ENCODE measurements around the gene MCAT. TPM values are rescaled to one million over a fixed set of nuclear protein-coding genes. Genes with fewer than 3 reads are reported as not detected.

MCAT gene
- total and polyA plus RNA-seq, 2 experiments from 2014 or later: 16.0 to 18.2 TPM

- DNase-seq: peak; percentile 95
- TF ChIP-seq EZH2phosphoT487 (IDR thresholded peaks at IDR 0.05; ENCODE audit: insufficient read depth, low read depth) (no peak), EZH2 (IDR thresholded peaks at IDR 0.05; ENCODE audit: insufficient read depth, poor library complexity, severe bottlenecking) (no peak)
- Histone ChIP-seq H3K36me3 (ENCODE audit: low read depth) (no peaks in the 10 kb centered on the region), H3K4me2 (ENCODE audit: unreplicated experiment) (peak overlapping the region; percentile 90), H2AFZ (peak overlapping the region; percentile 98), H3K9me2 (ENCODE audit: insufficient read depth) (no peaks in the 10 kb centered on the region), H4K20me1 (ENCODE audit: insufficient read depth) (no peaks in the 10 kb centered on the region), H3F3A (ENCODE audit: insufficient read depth) (peaks cover 6% of the 10 kb centered on the region; the same call in 1 of the 2 replicates), H3K9ac (peak overlapping the region; percentile 81), H3K27ac (peak overlapping the region; percentile 91), H3K9me3 (ENCODE audit: low read depth) (no peaks in the 10 kb centered on the region), H3K79me2 (ENCODE audit: insufficient read depth) (peaks cover 26% of the 10 kb centered on the region), H3K4me3 (peak overlapping the region; percentile 71), H3K27me3 (replicated peaks; ENCODE audit: insufficient read depth) (no peaks in the 10 kb centered on the region), H3K4me1 (ENCODE audit: insufficient read depth) (peaks cover 4% of the 10 kb centered on the region)
- in situ Hi-C loops (cut with MboI): no loop called here
- 4 to 7% methylated on average over 38 to 68 of the region's 86 CpGs for WGBS, 2 experiments (ENCODE audit: low coverage in 1 of 2, low lambda C conversion rate in 2 of 2, missing lambda C conversion rate in 2 of 2)
Observed at GRCh38 chr22:43187171-43188099, 44.2 kb upstream of the MCAT start.

DNA sequence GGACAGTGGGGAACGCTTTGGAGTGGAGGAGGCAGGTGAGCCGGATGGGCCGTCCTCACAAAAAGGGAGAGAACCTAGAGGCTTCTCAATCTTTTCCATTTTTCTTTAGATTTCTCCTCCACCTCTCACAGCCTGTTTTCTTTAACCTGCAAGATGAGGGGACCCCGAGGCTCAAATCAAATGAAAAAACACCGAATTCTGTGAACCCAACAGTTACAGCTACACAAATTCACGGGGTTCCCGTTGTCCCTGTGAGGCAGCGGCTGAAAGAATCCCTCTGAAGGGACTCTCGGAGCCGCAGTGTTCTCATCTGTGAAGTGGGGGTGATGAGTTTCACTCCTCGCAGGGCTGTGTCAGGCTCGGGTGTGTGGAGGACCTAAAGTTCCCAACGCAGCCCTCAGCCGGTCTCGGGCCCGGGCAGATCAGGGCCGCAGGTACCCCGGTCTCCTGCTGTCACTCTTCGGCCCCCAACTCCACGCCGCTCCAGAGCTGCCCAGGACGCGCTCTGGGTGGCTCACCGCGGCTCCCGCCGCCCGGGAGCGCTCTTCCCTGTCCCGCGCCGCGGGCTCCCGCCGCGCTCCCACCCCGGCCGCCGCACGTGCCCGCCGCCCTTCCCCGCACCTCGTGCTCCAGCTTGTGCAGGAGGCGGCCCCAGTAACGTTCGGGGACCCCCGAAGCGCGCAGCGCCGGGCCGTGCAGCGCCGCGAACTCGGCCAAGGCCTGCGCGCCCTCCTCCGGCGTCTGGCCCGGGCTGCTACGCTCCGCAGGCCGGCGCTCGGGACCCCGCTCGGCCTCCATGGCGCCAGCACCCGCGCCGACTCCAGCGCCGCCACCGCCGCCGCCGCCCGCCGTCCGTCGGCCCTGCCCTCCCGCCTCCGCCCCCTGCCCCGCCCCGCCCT lies 43.3 kb upstream of the MCAT start, which contains the start of gene TTLL12:
TTLL12 (minus strand) TSS at position 863 of the 899 bp plus-strand sequence; CDS start at position 798, 65 bp downstream.
- Histone ChIP-seq H3K4me1 (ENCODE audit: insufficient read depth) (peaks cover 4% of the 10 kb centered on the region), H3K9me3 (ENCODE audit: low read depth) (no peaks in the 10 kb centered on the region), H3K4me3 (peak within 1 kb of the TSS; percentile 78), H3K79me2 (ENCODE audit: insufficient read depth) (peaks cover 26% of the 10 kb centered on the region), H4K20me1 (ENCODE audit: insufficient read depth) (no peaks in the 10 kb centered on the region), H2AFZ (peak within 1 kb of the TSS; percentile 98), H3K9me2 (ENCODE audit: insufficient read depth) (no peaks in the 10 kb centered on the region), H3K9ac (peak within 1 kb of the TSS; percentile 81), H3K27ac (peak within 1 kb of the TSS; percentile 91), H3K4me2 (ENCODE audit: unreplicated experiment) (peak within 1 kb of the TSS; percentile 90), H3K36me3 (ENCODE audit: low read depth) (no peaks in the 10 kb centered on the region), H3F3A (ENCODE audit: insufficient read depth) (peaks cover 6% of the 10 kb centered on the region; the same call in 1 of the 2 replicates), H3K27me3 (replicated peaks; ENCODE audit: insufficient read depth) (no peaks in the 10 kb centered on the region)
- 1 to 3% methylated on average over 53 to 71 of the region's 87 CpGs for WGBS, 2 experiments (ENCODE audit: low coverage in 1 of 2, low lambda C conversion rate in 2 of 2, missing lambda C conversion rate in 2 of 2)
- DNase-seq: peak; percentile 83
- no peak for TF ChIP-seq EZH2 (IDR thresholded peaks at IDR 0.05; ENCODE audit: insufficient read depth, poor library complexity, severe bottlenecking)
- no peak for TF ChIP-seq EZH2phosphoT487 (IDR thresholded peaks at IDR 0.05; ENCODE audit: insufficient read depth, low read depth)
- in situ Hi-C loops (cut with MboI): no loop called here

DNA sequence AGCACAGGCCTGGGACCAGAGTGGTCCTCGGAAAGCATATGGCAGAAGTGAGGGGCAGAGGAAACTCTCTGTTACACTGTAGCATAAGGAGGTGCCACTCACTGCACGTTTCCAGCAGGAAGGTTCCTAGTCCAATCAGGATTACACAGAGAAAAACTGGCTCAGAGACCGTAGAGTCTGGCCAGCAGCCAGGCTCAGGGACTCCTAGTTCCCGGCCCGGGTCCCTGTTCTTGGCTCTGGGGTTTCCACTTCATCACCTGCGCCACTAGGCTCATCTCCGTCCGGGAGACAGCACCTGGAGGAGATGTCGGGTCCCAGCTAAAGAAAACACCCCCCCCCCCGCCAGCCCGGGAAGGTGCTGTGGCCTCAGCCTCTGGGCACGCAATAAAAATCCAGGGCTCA lies 42.7 kb upstream of the MCAT start:
- H3K4me2 ChIP-seq (ENCODE audit: unreplicated experiment): peak overlapping the region; percentile 79
- 5% methylated on average over 6 to 12 of the region's 12 CpGs for WGBS, 2 experiments (ENCODE audit: low coverage in 1 of 2, low lambda C conversion rate in 2 of 2, missing lambda C conversion rate in 2 of 2)
- H2AFZ ChIP-seq: peak overlapping the region; percentile 61; the same call in 1 of the 2 replicates
- peaks cover 26% of the 10 kb centered on the region for H3K79me2 ChIP-seq (ENCODE audit: insufficient read depth)
- in situ Hi-C loops (cut with MboI): no loop called here
- H3F3A ChIP-seq (ENCODE audit: insufficient read depth): peaks cover 6% of the 10 kb centered on the region; the same call in 1 of the 2 replicates
- no peaks in the 10 kb centered on the region for H3K9me3 ChIP-seq (ENCODE audit: low read depth)
- H3K9me2 ChIP-seq (ENCODE audit: insufficient read depth): no peaks in the 10 kb centered on the region
- peak overlapping the region; percentile 75 for H3K9ac ChIP-seq
- no peak overlapping the region; the same call in 1 of the 2 replicates for H3K27ac ChIP-seq
- no peaks in the 10 kb centered on the region for H4K20me1 ChIP-seq (ENCODE audit: insufficient read depth)
- H3K4me1 ChIP-seq (ENCODE audit: insufficient read depth): peaks cover 4% of the 10 kb centered on the region
- no peaks in the 10 kb centered on the region for H3K36me3 ChIP-seq (ENCODE audit: low read depth)
- DNase-seq: peak; percentile 51
- peak overlapping the region; percentile 78 for H3K4me3 ChIP-seq
- TF ChIP-seq EZH2 (IDR thresholded peaks at IDR 0.05; ENCODE audit: insufficient read depth, poor library complexity, severe bottlenecking) (no peak), EZH2phosphoT487 (IDR thresholded peaks at IDR 0.05; ENCODE audit: insufficient read depth, low read depth) (no peak)
- no peaks in the 10 kb centered on the region for H3K27me3 ChIP-seq (replicated peaks; ENCODE audit: insufficient read depth)
